Renal cortical epithelial cell (primary cell): ENCODE measurements around the gene FAM20A. TPM values are rescaled to one million over a fixed set of nuclear protein-coding genes. Genes with fewer than 3 reads are reported as not detected.
"Not testable (repeated sequence)": the region's sequence is repeated elsewhere in the genome, so short reads cannot be mapped to it uniquely, and the experiment has no call there.

Experiments used
- DNase-seq: peaks from one replicate; pipeline ENCODE4 v3.0.0-alpha.2; 2011; ENCODE audit warnings: low read depth
- total RNA-seq: library from RNA; depleted of rRNA; stranded (reverse); fragments of >200 nt; gene quantifications from 2 replicates; pipeline ENCODE4 v1.2.3, GENCODE V29; 2014

FAM20A gene
- total RNA-seq, 1 donor from 2014 or later: 12.9 TPM

- DNase-seq: not testable (repeated sequence)
Measured at GRCh38 chr17:68492394-68493054, 108.6 kb downstream of the FAM20A start.

GRCh38 chr17:68491381-68492231 lies 109.6 kb downstream of the FAM20A start:
- no peak for DNase-seq

GRCh38 chr17:68489919-68490318 lies 111.2 kb downstream of the FAM20A start:
- no peak for DNase-seq

Other genes with a start within 250 kb of the FAM20A start
- gene WIPI1, start 143.9 kb downstream of the FAM20A start, total RNA-seq: 50.7 and 116 TPM in 2 replicates
- 297 and 322 TPM in 2 replicates for gene PRKAR1A, start 88.9 kb downstream of the FAM20A start, total RNA-seq